H9 (cell line): ENCODE results near the gene HSPH1. TPM values are rescaled to one million over a fixed set of nuclear protein-coding genes. Genes with fewer than 3 reads are reported as not detected.

Experiments
- DNase-seq: peaks from one replicate; pipeline ENCODE4 v3.0.0-alpha.2; 2017
- H2AFZ ChIP-seq: one replicate; pipeline ENCODE4 v1.6.1; 2013; ENCODE audit warnings: mild to moderate bottlenecking, low read length, control low read depth, moderate library complexity
- H2AK5ac ChIP-seq: 2 replicates; pipeline ENCODE4 v1.6.1; 2013; ENCODE audit warnings: low read length, control low read depth, mixed read lengths; ENCODE audit not compliant: insufficient read length
- H2BK120ac ChIP-seq: one replicate; pipeline ENCODE4 v1.6.1; 2013; ENCODE audit warnings: low read depth, mild to moderate bottlenecking, low read length, control low read depth, inconsistent platforms; ENCODE audit not compliant: poor library complexity, severe bottlenecking
- H2BK12ac ChIP-seq: 2 replicates; pipeline ENCODE4 v1.6.1; 2013; ENCODE audit warnings: low read length, control low read depth, mixed read lengths, low read depth; ENCODE audit not compliant: insufficient read length
- H2BK15ac ChIP-seq: 2 replicates; pipeline ENCODE4 v1.6.1; 2013; ENCODE audit warnings: low read depth, low read length, control low read depth
- H2BK20ac ChIP-seq: one replicate; pipeline ENCODE4 v1.6.1; 2013; ENCODE audit warnings: low read depth, mild to moderate bottlenecking, low read length, control low read depth, inconsistent platforms; ENCODE audit not compliant: poor library complexity, severe bottlenecking
- H2BK5ac ChIP-seq: 2 replicates; pipeline ENCODE4 v1.6.1; 2013; ENCODE audit warnings: low read length, control low read depth, mixed read lengths; ENCODE audit not compliant: insufficient read length
- H3K14ac ChIP-seq: 2 replicates; pipeline ENCODE4 v1.6.1; 2013; ENCODE audit warnings: low read length, control low read depth; ENCODE audit not compliant: insufficient read depth
- H3K18ac ChIP-seq: 2 replicates; pipeline ENCODE4 v1.6.1; 2013; ENCODE audit warnings: low read depth, mild to moderate bottlenecking, mixed read lengths, low read length, control low read depth; ENCODE audit not compliant: insufficient read length
- H3K23ac ChIP-seq: 2 replicates; pipeline ENCODE4 v1.6.1; 2013; ENCODE audit warnings: low read length, control low read depth, mixed read lengths, low read depth; ENCODE audit not compliant: insufficient read length
- H3K23me2 ChIP-seq: 2 replicates; pipeline ENCODE4 v1.6.1; 2013; ENCODE audit warnings: low read depth, mild to moderate bottlenecking, mixed read lengths, low read length, control low read depth; ENCODE audit not compliant: insufficient read length, poor library complexity, severe bottlenecking
- H3K27ac ChIP-seq: 2 replicates; pipeline ENCODE4 v1.5.1; 2013; ENCODE audit warnings: low read length, control low read depth, mixed read lengths, low read depth; ENCODE audit not compliant: insufficient read length
- H3K27me3 ChIP-seq: 2 replicates; pipeline ENCODE4 v1.6.1; 2013; ENCODE audit warnings: low read length, control low read depth, inconsistent platforms; ENCODE audit not compliant: insufficient read depth
- H3K4ac ChIP-seq: 2 replicates; pipeline ENCODE4 v1.6.1; 2013; ENCODE audit warnings: low read depth, mild to moderate bottlenecking, control low read depth, inconsistent platforms, low read length, moderate library complexity
- H3K4me1 ChIP-seq: 2 replicates; pipeline ENCODE4 v1.6.1; 2013; ENCODE audit warnings: low read length, control low read depth, inconsistent platforms; ENCODE audit not compliant: insufficient read depth
- H3K4me2 ChIP-seq: 2 replicates; pipeline ENCODE4 v1.6.1; 2013; ENCODE audit warnings: low read length, control low read depth, mixed read lengths; ENCODE audit not compliant: insufficient read length, insufficient read depth
- H3K56ac ChIP-seq: 2 replicates; pipeline ENCODE4 v1.6.1; 2013; ENCODE audit warnings: low read depth, mild to moderate bottlenecking, mixed read lengths, low read length, control low read depth; ENCODE audit not compliant: insufficient read length
- H3K79me1 ChIP-seq: 2 replicates; pipeline ENCODE4 v1.6.1; 2013; ENCODE audit warnings: low read depth, mild to moderate bottlenecking, moderate library complexity, low read length, control low read depth, inconsistent platforms; ENCODE audit not compliant: insufficient read depth, poor library complexity, severe bottlenecking
- H3K79me2 ChIP-seq: 2 replicates; pipeline ENCODE4 v1.6.1; 2013; ENCODE audit warnings: low read length, control low read depth, inconsistent platforms; ENCODE audit not compliant: insufficient read depth
- H3K9ac ChIP-seq: 2 replicates; pipeline ENCODE4 v1.6.1; 2013; ENCODE audit warnings: low read length, control low read depth, mixed read lengths; ENCODE audit not compliant: insufficient read length; ENCODE audit errors: extremely low read depth
- H3K9me3 ChIP-seq: one replicate; pipeline ENCODE4 v1.6.1; 2013; ENCODE audit warnings: low read depth, low read length, inconsistent platforms; ENCODE audit not compliant: control insufficient read depth
- H3T11ph ChIP-seq: one replicate; pipeline ENCODE4 v1.6.1; 2013; ENCODE audit warnings: mild to moderate bottlenecking, low read length, control low read depth, inconsistent platforms
- H4K20me1 ChIP-seq: one replicate; pipeline ENCODE4 v1.6.1; 2013; ENCODE audit not compliant: control insufficient read depth, insufficient read length, insufficient read depth
- H4K5ac ChIP-seq: 2 replicates; pipeline ENCODE4 v1.6.1; 2013; ENCODE audit warnings: low read depth, mild to moderate bottlenecking, mixed read lengths, low read length, control low read depth; ENCODE audit not compliant: insufficient read length
- H4K8ac ChIP-seq: replicated peaks from 2 replicates; pipeline ENCODE4 v1.6.1; 2013; ENCODE audit warnings: low read length, control low read depth, mixed read lengths, low read depth; ENCODE audit not compliant: insufficient read length
- H4K91ac ChIP-seq: 2 replicates; pipeline ENCODE4 v1.6.1; 2013; ENCODE audit warnings: low read depth, mild to moderate bottlenecking, moderate library complexity, mixed read lengths, low read length, control low read depth; ENCODE audit not compliant: insufficient read length
- H3K27ac Mint-ChIP-seq, 3 experiments: 2 replicates in 2 of 3; 3 replicates in 1 of 3; pipeline ENCODE4 v1.8.0; 2020 to 2021; ENCODE audit warnings: mixed read lengths in 3 of 3, mild to moderate bottlenecking in 1 of 3, moderate library complexity in 1 of 3
- H3K27me3 Mint-ChIP-seq: 2 replicates; pipeline ENCODE4 v1.8.0; 2021; ENCODE audit warnings: low read depth, mild to moderate bottlenecking, moderate library complexity, mixed read lengths
- H3K36me3 Mint-ChIP-seq, 3 experiments: 2 replicates in 2 of 3; 3 replicates in 1 of 3; pipeline ENCODE4 v1.8.0; 2020 to 2021; ENCODE audit warnings: low read depth in 3 of 3, mixed read lengths in 3 of 3; ENCODE audit not compliant: insufficient read depth in 1 of 3
- H3K4me1 Mint-ChIP-seq, 2 experiments: 2 replicates each; pipeline ENCODE4 v1.8.0; 2020; ENCODE audit warnings: mixed read lengths in 2 of 2
- H3K4me3 Mint-ChIP-seq, 2 experiments: 2 replicates in 1 of 2; 3 replicates in 1 of 2; pipeline ENCODE4 v1.8.0; 2020 to 2021; ENCODE audit warnings: mild to moderate bottlenecking in 2 of 2, mixed read lengths in 2 of 2, moderate library complexity in 1 of 2
- H3K9me3 Mint-ChIP-seq, 2 experiments: 2 replicates in 1 of 2; 3 replicates in 1 of 2; pipeline ENCODE4 v1.8.0; 2020; ENCODE audit warnings: mild to moderate bottlenecking in 2 of 2, mixed read lengths in 2 of 2, moderate library complexity in 1 of 2
- CTCF ChIP-seq: fragments of 200-600 bp; sonication (generic); conservative IDR thresholded peaks from 3 replicates; pipeline ENCODE4 v1.8.0; 2021; ENCODE audit warnings: antibody characterized with exemption, mild to moderate bottlenecking
- total RNA-seq: library from RNA; stranded (reverse); gene quantifications from 2 replicates; pipeline ENCODE4 v1.2.1, GENCODE V29; 2021

The HSPH1 gene
- total RNA-seq, 1 experiment from 2014 or later = 141 TPM

- Histone ChIP-seq H3K18ac (no peak overlapping the region), H3K27me3 (no peaks in the 10 kb centered on the region), H3K79me1 (no peaks in the 10 kb centered on the region), H3K9me3 (no peaks in the 10 kb centered on the region), H3K14ac (no peak overlapping the region), H4K5ac (no peak overlapping the region), H3T11ph (no peak overlapping the region), H3K9ac (no peak overlapping the region), H3K4ac (no peak overlapping the region), H3K4me1 (0 out of 2 replicates have a peak, but pooled peaks cover 4% of the 10 kb centered on the region), H3K23ac (no peak overlapping the region), H2BK20ac (no peak overlapping the region), H3K23me2 (no peaks in the 10 kb centered on the region), H4K20me1 (no peaks in the 10 kb centered on the region), H3K79me2 (no peaks in the 10 kb centered on the region), H3K27ac (no peak overlapping the region), H3K4me2 (no peak overlapping the region), H2BK120ac (no peak overlapping the region), H2BK12ac (no peak overlapping the region), H2AFZ (no peak overlapping the region), H2BK15ac (no peak overlapping the region), H2BK5ac (no peak overlapping the region), H4K91ac (no peak overlapping the region), H2AK5ac (no peak overlapping the region), H4K8ac (no peak overlapping the region), H3K56ac (no peak overlapping the region)
- no peak for DNase-seq
- H3K27me3 Mint-ChIP-seq = no peaks in the 10 kb centered on the region
- no peaks in the 10 kb centered on the region; a peak in 1 of 7 replicates for H3K36me3 Mint-ChIP-seq
- H3K4me1 Mint-ChIP-seq = peaks cover 9 to 14% of the 10 kb centered on the region in 2 experiments
- no peak overlapping the region for H3K4me3 Mint-ChIP-seq
- no peaks in the 10 kb centered on the region for H3K9me3 Mint-ChIP-seq
- H3K27ac Mint-ChIP-seq = no peak overlapping the region
- TF ChIP-seq CTCF = no peak
These were observed 5.8 kb upstream of the HSPH1 start for GRCh38 chr13:31167490-31167889.
